Activated CD4-positive, alpha-beta T cell treated with anti-CD3 and anti-CD28 coated beads for 48 hours (primary cell): ENCODE measurements around the gene VAPA.

Source experiments
- DNase-seq: peaks from one replicate; pipeline ENCODE4 v3.0.0-alpha.2; 2020

The VAPA gene

GRCh38 chr18:10008006-10008647 is 94.3 kb downstream of the VAPA start:
- DNase-seq = no peak
